ENCODE data around the gene CORO2A. TPM values are rescaled to one million over a fixed set of nuclear protein-coding genes. Genes with fewer than 3 reads are reported as not detected.
A peak's percentile ranks its signal among the peaks of the same experiment; 100 is the strongest.

Gene CORO2A
- total and polyA plus RNA-seq, 3 donors from 2014 or later = 28.0 to 50.5 (median 46.3) TPM

GRCh38 chr9:98215821-98216220 lies 23.4 kb upstream of the CORO2A start:
- intact Hi-C loops (cut with DNase I; ENCODE audit: low total_unique reads) = no loop called here
- peaks cover 14% of the 10 kb centered on the region for H3K4me1 ChIP-seq
- no peak overlapping the region for H3K4me3 ChIP-seq
- no peaks in the 10 kb centered on the region for H3K36me3 ChIP-seq (ENCODE audit: low read depth, missing control alignments)
- WGBS, 2 donors = 77 to 84% methylated on average over 9 of the region's 9 CpGs
- H3K27ac ChIP-seq = no peak overlapping the region
- no peaks in the 10 kb centered on the region for H3K9me3 ChIP-seq
- no peak for TF ChIP-seq POLR2A (IDR thresholded peaks at IDR 0.05)
- TF ChIP-seq, protein P1, sequence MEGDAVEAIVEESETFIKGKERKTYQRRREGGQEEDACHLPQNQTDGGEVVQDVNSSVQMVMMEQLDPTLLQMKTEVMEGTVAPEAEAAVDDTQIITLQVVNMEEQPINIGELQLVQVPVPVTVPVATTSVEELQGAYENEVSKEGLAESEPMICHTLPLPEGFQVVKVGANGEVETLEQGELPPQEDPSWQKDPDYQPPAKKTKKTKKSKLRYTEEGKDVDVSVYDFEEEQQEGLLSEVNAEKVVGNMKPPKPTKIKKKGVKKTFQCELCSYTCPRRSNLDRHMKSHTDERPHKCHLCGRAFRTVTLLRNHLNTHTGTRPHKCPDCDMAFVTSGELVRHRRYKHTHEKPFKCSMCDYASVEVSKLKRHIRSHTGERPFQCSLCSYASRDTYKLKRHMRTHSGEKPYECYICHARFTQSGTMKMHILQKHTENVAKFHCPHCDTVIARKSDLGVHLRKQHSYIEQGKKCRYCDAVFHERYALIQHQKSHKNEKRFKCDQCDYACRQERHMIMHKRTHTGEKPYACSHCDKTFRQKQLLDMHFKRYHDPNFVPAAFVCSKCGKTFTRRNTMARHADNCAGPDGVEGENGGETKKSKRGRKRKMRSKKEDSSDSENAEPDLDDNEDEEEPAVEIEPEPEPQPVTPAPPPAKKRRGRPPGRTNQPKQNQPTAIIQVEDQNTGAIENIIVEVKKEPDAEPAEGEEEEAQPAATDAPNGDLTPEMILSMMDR (IDR thresholded peaks at IDR 0.05) = peak; percentile 50 to 60 (median 59)
- H3K27me3 ChIP-seq = no peaks in the 10 kb centered on the region
- peak; percentile 76 for DNase-seq

DNA sequence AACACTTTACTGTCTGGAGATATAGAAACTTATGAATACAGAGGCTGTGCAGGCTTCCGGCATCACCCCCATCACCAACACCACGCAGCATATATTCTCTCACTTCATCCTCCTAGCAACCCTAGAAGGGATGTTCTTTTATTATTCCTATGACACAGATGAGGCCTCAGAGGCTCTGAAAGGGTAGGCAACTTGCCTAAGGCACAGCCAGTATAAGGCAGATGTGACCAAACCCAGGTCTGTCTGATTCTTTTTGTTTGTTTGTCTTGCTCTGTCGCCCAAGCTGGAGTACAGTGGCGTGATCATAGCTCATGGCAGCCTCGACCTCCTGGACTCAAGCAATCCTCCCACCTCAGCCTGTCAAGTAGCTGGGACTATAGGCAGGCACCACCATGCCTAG lies 22.8 kb upstream of the CORO2A start:
- Histone ChIP-seq H3K27me3 (no peaks in the 10 kb centered on the region), H3K9me3 (no peaks in the 10 kb centered on the region), H3K36me3 (ENCODE audit: low read depth, missing control alignments) (no peaks in the 10 kb centered on the region), H3K4me3 (no peak overlapping the region), H3K4me1 (peaks cover 14% of the 10 kb centered on the region), H3K27ac (peak overlapping the region in 1 of 2 donors; percentile 16)
- TF ChIP-seq, protein P1 (IDR thresholded peaks at IDR 0.05) = no peak
- no peak for TF ChIP-seq POLR2A (IDR thresholded peaks at IDR 0.05)
- WGBS, 2 donors = 57 to 68% methylated on average over 5 of the region's 5 CpGs
- intact Hi-C loops (cut with DNase I; ENCODE audit: low total_unique reads) = no loop called here
- no peak for DNase-seq

DNA sequence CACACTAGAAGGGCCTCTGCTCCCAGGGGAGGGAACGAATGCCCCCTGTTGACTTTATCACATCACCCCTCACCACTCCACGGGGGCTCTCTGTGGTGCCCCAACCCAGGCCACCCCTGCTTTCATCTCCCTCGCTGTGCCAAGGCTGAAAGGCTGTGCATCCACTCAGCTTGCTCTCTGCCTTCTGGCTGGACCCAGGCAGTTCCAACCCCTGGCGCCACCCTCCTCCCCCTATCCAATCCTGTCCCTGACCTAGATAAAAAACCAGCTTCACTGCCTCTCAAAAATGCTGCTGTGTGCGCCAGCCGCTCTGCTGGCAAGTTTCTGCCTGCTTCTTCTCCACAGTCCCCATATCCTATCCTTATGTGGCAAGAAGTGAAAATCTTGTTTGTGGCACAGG lies 22.4 kb upstream of the CORO2A start:
- WGBS, 2 donors = 43 to 54% methylated on average over 6 of the region's 6 CpGs
- no peaks in the 10 kb centered on the region for H3K27me3 ChIP-seq
- DNase-seq = peak; percentile 74
- no peak overlapping the region for H3K4me3 ChIP-seq
- peak overlapping the region in 1 of 2 donors; percentile 16 for H3K27ac ChIP-seq
- intact Hi-C loops (cut with DNase I; ENCODE audit: low total_unique reads) = no loop called here
- H3K4me1 ChIP-seq = peaks cover 14% of the 10 kb centered on the region
- H3K36me3 ChIP-seq (ENCODE audit: low read depth, missing control alignments) = no peaks in the 10 kb centered on the region
- TF ChIP-seq, protein P1 (IDR thresholded peaks at IDR 0.05) = no peak
- TF ChIP-seq POLR2A (IDR thresholded peaks at IDR 0.05) = no peak
- H3K9me3 ChIP-seq = no peaks in the 10 kb centered on the region

DNA sequence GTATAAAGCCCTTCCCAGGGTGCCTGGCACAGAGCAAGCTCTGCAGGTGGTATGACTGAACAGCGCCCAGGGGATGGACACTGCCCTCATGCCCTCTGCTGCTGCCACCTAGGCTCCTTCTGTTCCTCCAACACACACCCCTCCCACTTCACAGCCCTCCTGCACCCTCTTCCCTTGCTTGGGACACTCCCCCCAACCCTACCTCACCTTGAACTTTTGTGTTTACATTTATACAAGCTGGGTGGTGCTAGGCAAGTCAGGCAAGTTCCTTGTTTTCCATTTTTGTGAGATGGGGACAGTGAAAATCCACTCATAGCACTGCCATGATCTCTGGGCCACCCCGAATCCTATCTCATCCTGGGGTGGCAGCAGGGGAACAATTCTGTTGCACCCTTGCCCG lies 18.8 kb upstream of the CORO2A start:
- intact Hi-C loops (cut with DNase I; ENCODE audit: low total_unique reads) = no loop called here
- H3K27me3 ChIP-seq = no peaks in the 10 kb centered on the region
- no peaks in the 10 kb centered on the region for H3K9me3 ChIP-seq
- no peak overlapping the region for H3K27ac ChIP-seq
- no peak overlapping the region for H3K4me3 ChIP-seq
- peaks cover 14% of the 10 kb centered on the region for H3K4me1 ChIP-seq
- no peak for DNase-seq
- H3K36me3 ChIP-seq (ENCODE audit: low read depth, missing control alignments) = no peaks in the 10 kb centered on the region
- WGBS, 2 donors = 95% methylated on average over 3 of the region's 3 CpGs
- TF ChIP-seq, protein P1 (IDR thresholded peaks at IDR 0.05) = no peak
- TF ChIP-seq POLR2A (IDR thresholded peaks at IDR 0.05) = no peak

DNA sequence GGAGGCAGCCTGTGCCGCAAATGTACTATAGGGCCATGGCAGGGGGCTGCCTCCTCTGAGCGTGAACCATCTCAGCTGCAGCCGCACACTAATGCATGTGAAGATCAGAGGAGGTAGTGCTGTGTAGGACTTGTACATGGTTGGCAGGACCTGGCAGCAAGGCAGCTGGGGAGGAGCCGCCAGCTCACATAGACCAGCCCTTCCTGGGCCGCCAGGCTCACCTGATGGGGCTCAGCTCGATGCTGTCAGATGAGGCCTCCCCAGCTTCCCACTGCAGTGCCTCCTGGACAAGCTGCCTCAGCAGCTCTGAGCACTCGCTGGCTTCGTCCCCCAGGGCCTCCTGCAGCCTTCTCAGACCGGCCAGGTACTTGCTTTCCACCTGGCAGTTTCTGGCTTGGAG lies 18.0 kb upstream of the CORO2A start:
- intact Hi-C loops (cut with DNase I; ENCODE audit: low total_unique reads) = no loop called here
- H3K4me3 ChIP-seq = no peak overlapping the region
- TF ChIP-seq POLR2A (IDR thresholded peaks at IDR 0.05) = no peak
- TF ChIP-seq, protein P1 (IDR thresholded peaks at IDR 0.05) = no peak
- WGBS, 2 donors = 93 to 94% methylated on average over 2 to 9 of the region's 9 CpGs
- no peak overlapping the region for H3K27ac ChIP-seq
- H3K4me1 ChIP-seq = peaks cover 13% of the 10 kb centered on the region
- DNase-seq = no peak
- no peaks in the 10 kb centered on the region for H3K9me3 ChIP-seq
- H3K36me3 ChIP-seq (ENCODE audit: low read depth, missing control alignments) = no peaks in the 10 kb centered on the region
- H3K27me3 ChIP-seq = no peaks in the 10 kb centered on the region
